Activated T-cell treated with anti-CD3 and anti-CD28 coated beads, Interleukin-2, amount 50 U/mL, for 24 hours (primary cell): Measurements from ENCODE around the gene ANP32A.

ENCODE experiments used
- DNase-seq: peaks from one replicate; pipeline ENCODE4 v3.0.0-alpha.2; 2020
- H3K27ac Mint-ChIP-seq: 2 replicates; pipeline ENCODE4 v1.8.0; 2020; ENCODE audit warnings: mild to moderate bottlenecking, mixed read lengths
- H3K27me3 Mint-ChIP-seq: 2 replicates; pipeline ENCODE4 v1.8.0; 2020; ENCODE audit warnings: mixed read lengths
- H3K36me3 Mint-ChIP-seq: 2 replicates; pipeline ENCODE4 v1.8.0; 2020; ENCODE audit warnings: low read depth, mixed read lengths
- H3K4me1 Mint-ChIP-seq: 2 replicates; pipeline ENCODE4 v1.8.0; 2020; ENCODE audit warnings: low read depth, mixed read lengths
- H3K4me3 Mint-ChIP-seq: 2 replicates; pipeline ENCODE4 v1.8.0; 2020; ENCODE audit warnings: mild to moderate bottlenecking, moderate library complexity, mixed read lengths
- H3K9me3 Mint-ChIP-seq: 2 replicates; pipeline ENCODE4 v1.8.0; 2020; ENCODE audit warnings: mixed read lengths

Gene ANP32A

GRCh38 chr15:68786753-68787152 lies 33.9 kb downstream of the ANP32A start:
- peak overlapping the region; percentile 72 for H3K27ac Mint-ChIP-seq
- H3K27me3 Mint-ChIP-seq: no peaks in the 10 kb centered on the region
- peaks cover 95% of the 10 kb centered on the region for H3K36me3 Mint-ChIP-seq
- H3K9me3 Mint-ChIP-seq: no peaks in the 10 kb centered on the region
- peaks cover 83% of the 10 kb centered on the region for H3K4me1 Mint-ChIP-seq
- no peak overlapping the region for H3K4me3 Mint-ChIP-seq
- DNase-seq: peak; percentile 14

GRCh38 chr15:68785541-68785940 lies 35.2 kb downstream of the ANP32A start:
- Mint-ChIP-seq H3K27me3 (no peaks in the 10 kb centered on the region), H3K4me3 (no peak overlapping the region), H3K4me1 (peaks cover 72% of the 10 kb centered on the region), H3K36me3 (peaks cover 98% of the 10 kb centered on the region), H3K9me3 (no peaks in the 10 kb centered on the region), H3K27ac (peak overlapping the region; percentile 57)
- peak; percentile 27 for DNase-seq

GRCh38 chr15:68784206-68784605 lies 36.5 kb downstream of the ANP32A start:
- Mint-ChIP-seq H3K4me1 (peaks cover 59% of the 10 kb centered on the region), H3K27ac (peak overlapping the region; percentile 86), H3K36me3 (peaks cover 97% of the 10 kb centered on the region), H3K4me3 (no peak overlapping the region), H3K27me3 (no peaks in the 10 kb centered on the region), H3K9me3 (no peaks in the 10 kb centered on the region)
- DNase-seq: no peak

- H3K4me1 Mint-ChIP-seq: peaks cover 52% of the 10 kb centered on the region
- no peak overlapping the region for H3K4me3 Mint-ChIP-seq
- peak overlapping the region; percentile 86 for H3K27ac Mint-ChIP-seq
- no peaks in the 10 kb centered on the region for H3K9me3 Mint-ChIP-seq
- DNase-seq: peak; percentile 72
- H3K27me3 Mint-ChIP-seq: no peaks in the 10 kb centered on the region
- H3K36me3 Mint-ChIP-seq: peaks cover 98% of the 10 kb centered on the region
These were observed 37.3 kb downstream of the ANP32A start for GRCh38 chr15:68783226-68784058.

GRCh38 chr15:68782589-68783161 lies 38.0 kb downstream of the ANP32A start:
- DNase-seq: no peak
- Mint-ChIP-seq H3K36me3 (peaks cover 98% of the 10 kb centered on the region), H3K9me3 (no peaks in the 10 kb centered on the region), H3K4me3 (peak overlapping the region; percentile 40), H3K4me1 (peaks cover 45% of the 10 kb centered on the region), H3K27me3 (no peaks in the 10 kb centered on the region), H3K27ac (peak overlapping the region; percentile 86)

- Mint-ChIP-seq H3K4me3 (peak overlapping the region; percentile 40), H3K9me3 (no peaks in the 10 kb centered on the region), H3K27ac (peak overlapping the region; percentile 86), H3K36me3 (peaks cover 98% of the 10 kb centered on the region), H3K27me3 (no peaks in the 10 kb centered on the region), H3K4me1 (peaks cover 45% of the 10 kb centered on the region)
- peak; percentile 52 for DNase-seq
These were observed 38.7 kb downstream of the ANP32A start for GRCh38 chr15:68781766-68782588.

- H3K4me1 Mint-ChIP-seq: peaks cover 40% of the 10 kb centered on the region
- H3K9me3 Mint-ChIP-seq: no peaks in the 10 kb centered on the region
- H3K4me3 Mint-ChIP-seq: no peak overlapping the region
- peak overlapping the region; percentile 86 for H3K27ac Mint-ChIP-seq
- H3K36me3 Mint-ChIP-seq: peaks cover 93% of the 10 kb centered on the region
- H3K27me3 Mint-ChIP-seq: no peaks in the 10 kb centered on the region
- no peak for DNase-seq
These were observed 39.5 kb downstream of the ANP32A start for GRCh38 chr15:68781217-68781616.

GRCh38 chr15:68778876-68779275 lies 41.8 kb downstream of the ANP32A start:
- Mint-ChIP-seq H3K4me3 (no peak overlapping the region), H3K4me1 (peaks cover 25% of the 10 kb centered on the region), H3K27me3 (no peaks in the 10 kb centered on the region), H3K36me3 (peaks cover 69% of the 10 kb centered on the region), H3K27ac (peak overlapping the region; percentile 2), H3K9me3 (peaks cover 3% of the 10 kb centered on the region)
- DNase-seq: no peak

- H3K4me1 Mint-ChIP-seq: peaks cover 3% of the 10 kb centered on the region
- H3K9me3 Mint-ChIP-seq: peaks cover 3% of the 10 kb centered on the region
- no peak for DNase-seq
- no peaks in the 10 kb centered on the region for H3K27me3 Mint-ChIP-seq
- H3K36me3 Mint-ChIP-seq: peaks cover 47% of the 10 kb centered on the region
- H3K27ac Mint-ChIP-seq: peak overlapping the region; percentile 20
- H3K4me3 Mint-ChIP-seq: no peak overlapping the region
These were observed 44.0 kb downstream of the ANP32A start for GRCh38 chr15:68776477-68777270.

- H3K4me1 Mint-ChIP-seq: peaks cover 3% of the 10 kb centered on the region
- H3K4me3 Mint-ChIP-seq: no peak overlapping the region
- H3K36me3 Mint-ChIP-seq: peaks cover 40% of the 10 kb centered on the region
- H3K27me3 Mint-ChIP-seq: no peaks in the 10 kb centered on the region
- DNase-seq: no peak
- peaks cover 3% of the 10 kb centered on the region for H3K9me3 Mint-ChIP-seq
- no peak overlapping the region for H3K27ac Mint-ChIP-seq
These were observed 44.8 kb downstream of the ANP32A start for GRCh38 chr15:68775671-68776476.

- no peak overlapping the region for H3K27ac Mint-ChIP-seq
- H3K36me3 Mint-ChIP-seq: peaks cover 34% of the 10 kb centered on the region
- peaks cover 3% of the 10 kb centered on the region for H3K9me3 Mint-ChIP-seq
- peaks cover 3% of the 10 kb centered on the region for H3K4me1 Mint-ChIP-seq
- no peak overlapping the region for H3K4me3 Mint-ChIP-seq
- no peak for DNase-seq
- no peaks in the 10 kb centered on the region for H3K27me3 Mint-ChIP-seq
These were observed 45.5 kb downstream of the ANP32A start for GRCh38 chr15:68775236-68775577.

- no peak for DNase-seq
- no peaks in the 10 kb centered on the region for H3K27me3 Mint-ChIP-seq
- peaks cover 29% of the 10 kb centered on the region for H3K36me3 Mint-ChIP-seq
- H3K9me3 Mint-ChIP-seq: peaks cover 3% of the 10 kb centered on the region
- H3K4me1 Mint-ChIP-seq: peaks cover 3% of the 10 kb centered on the region
- no peak overlapping the region for H3K4me3 Mint-ChIP-seq
- H3K27ac Mint-ChIP-seq: no peak overlapping the region
These were observed 46.0 kb downstream of the ANP32A start for GRCh38 chr15:68774521-68775235.

- Mint-ChIP-seq H3K4me1 (peaks cover 3% of the 10 kb centered on the region), H3K27ac (no peak overlapping the region), H3K27me3 (no peaks in the 10 kb centered on the region), H3K36me3 (peaks cover 23% of the 10 kb centered on the region), H3K4me3 (no peak overlapping the region), H3K9me3 (peaks cover 3% of the 10 kb centered on the region)
- no peak for DNase-seq
These were observed 46.6 kb downstream of the ANP32A start for GRCh38 chr15:68774120-68774519.
